HG02840 (cell line): ENCODE data around the gene FSHB.
"Not testable (repeated sequence)": the region's sequence is repeated elsewhere in the genome, so short reads cannot be mapped to it uniquely, and the experiment has no call there.

Source experiments
- ATAC-seq: cut with Tn5 transposase; IDR thresholded peaks from one replicate; pipeline ENCODE4 v1.9.1; 2021; ENCODE audit warnings: mild to moderate bottlenecking, moderate library complexity, moderate number of reproducible peaks; ENCODE audit not compliant: unreplicated experiment, low FRiP score

The FSHB gene

DNA sequence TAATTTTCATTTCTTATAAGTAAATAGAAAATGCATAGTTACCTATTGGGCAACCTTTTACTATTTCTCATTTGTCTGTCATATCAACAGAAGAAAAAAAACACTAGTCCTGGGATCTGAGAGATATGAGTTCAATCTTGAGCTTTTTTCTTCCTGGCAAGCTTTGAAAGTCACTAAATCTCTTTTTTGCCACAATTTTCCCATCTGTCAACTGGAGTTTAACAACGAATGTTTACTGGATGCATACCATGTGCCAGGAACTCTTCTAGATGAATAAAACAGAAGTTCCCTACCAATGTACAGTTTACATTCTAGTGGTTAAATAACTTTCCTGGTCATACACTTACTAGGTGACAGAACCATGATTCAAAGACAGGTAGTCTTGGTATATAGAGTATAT is 31.0 kb downstream of the FSHB start:
- ATAC-seq, result no peak

DNA sequence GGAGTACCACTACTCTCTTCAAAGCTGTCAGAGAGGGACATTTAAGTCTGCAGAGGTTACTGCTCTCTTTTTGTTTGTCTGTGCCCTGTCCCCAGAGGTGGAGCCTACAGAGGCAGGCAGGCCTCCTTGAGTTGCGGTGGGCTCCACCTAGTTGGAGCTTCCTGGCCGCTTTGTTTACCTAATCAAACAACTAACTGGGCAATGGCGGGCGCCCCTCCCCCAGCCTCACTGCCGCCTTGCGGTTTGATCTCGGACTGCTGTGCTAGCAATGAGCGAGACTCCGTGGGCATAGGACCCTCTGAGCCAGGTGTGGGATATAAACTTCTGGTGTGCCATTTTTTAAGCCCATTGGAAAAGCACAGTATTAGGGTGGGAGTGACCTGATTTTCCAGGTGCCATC is 37.8 kb downstream of the FSHB start:
- not testable (repeated sequence) for ATAC-seq

DNA sequence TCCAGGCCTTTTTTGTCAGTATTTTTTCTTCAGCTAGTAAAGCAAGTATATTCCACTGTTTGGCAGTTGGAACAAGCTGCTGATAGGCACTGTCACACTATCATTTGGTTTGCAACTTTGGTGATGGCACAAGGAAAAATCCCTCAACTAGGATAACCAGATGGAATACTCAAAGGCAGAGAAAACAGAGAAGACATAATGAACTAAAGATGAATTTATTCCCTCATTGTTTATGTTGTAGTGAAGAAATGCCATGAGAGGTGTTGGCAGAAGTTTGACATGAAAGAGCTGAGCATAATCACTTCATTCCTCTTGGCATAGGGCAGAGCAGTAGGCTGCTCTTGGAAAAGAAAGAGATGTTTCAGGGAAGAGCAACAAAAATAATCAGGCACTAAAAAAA is 39.9 kb downstream of the FSHB start:
- ATAC-seq, result no peak

- ATAC-seq, result no peak
Observed at GRCh38 chr11:30277176-30277575, 46.4 kb downstream of the FSHB start.

DNA sequence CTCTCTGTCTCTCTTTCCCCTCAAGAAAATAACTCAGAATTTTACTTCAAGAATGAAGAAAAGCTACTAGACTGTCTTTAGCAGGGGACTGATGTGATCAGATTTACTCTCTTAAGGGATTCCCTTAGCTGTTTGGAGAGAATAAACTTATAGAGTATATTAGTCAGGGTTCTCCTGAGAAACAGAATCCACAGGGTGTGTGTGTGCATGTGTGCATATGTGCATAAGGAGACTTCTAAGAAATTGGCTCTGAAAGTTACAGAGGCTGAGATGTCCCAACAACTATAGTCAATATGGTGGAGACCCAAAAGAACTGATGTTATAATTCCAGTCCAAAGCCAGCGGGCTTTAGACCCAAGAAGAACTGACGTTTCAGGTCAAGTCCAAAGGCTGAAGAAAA is 49.0 kb downstream of the FSHB start:
- ATAC-seq, result no peak

- no peak for ATAC-seq
Observed at GRCh38 chr11:30281476-30282288, 50.9 kb downstream of the FSHB start.

DNA sequence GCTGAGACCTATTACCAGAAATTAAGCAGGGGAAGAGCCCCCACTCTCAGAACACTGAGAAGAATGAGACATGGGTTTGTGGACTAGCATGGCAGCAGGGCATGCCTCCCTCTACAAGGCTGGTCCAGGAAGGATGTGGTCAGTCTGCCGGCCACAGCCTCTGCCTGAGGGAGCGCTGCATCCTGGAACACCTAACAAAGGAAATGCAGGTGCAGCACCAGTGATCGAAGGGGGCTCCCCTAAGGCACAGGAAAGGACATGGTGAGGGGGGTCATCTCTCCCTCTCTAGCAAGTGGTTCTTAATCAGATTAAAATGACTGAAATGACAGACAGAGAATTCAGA is 51.4 kb downstream of the FSHB start:
- ATAC-seq, result no peak
